ENCODE data around the gene EDEM1.
A peak's percentile ranks its signal among the peaks of the same experiment; 100 is the strongest.
"Not testable (repeated sequence)": the region's sequence is repeated elsewhere in the genome, so short reads cannot be mapped to it uniquely, and the experiment has no call there.

Gene EDEM1

GRCh38 chr3:5187156-5187919 lies at the start of gene EDEM1:
EDEM1 (plus strand) TSS chr3:5187707; CDS start chr3:5187806, 99 bp downstream.
- DNase-seq = peak; percentile 99

- DNase-seq = no peak
Observed at GRCh38 chr3:5138214-5138981, 49.1 kb upstream of the EDEM1 start.

GRCh38 chr3:5140230-5140621 lies 47.3 kb upstream of the EDEM1 start:
- no peak for DNase-seq

GRCh38 chr3:5140839-5141238 lies 46.7 kb upstream of the EDEM1 start:
- DNase-seq = no peak

GRCh38 chr3:5141760-5142159 lies 45.7 kb upstream of the EDEM1 start:
- no peak for DNase-seq

- no peak for DNase-seq
Observed at GRCh38 chr3:5143464-5143863, 44.0 kb upstream of the EDEM1 start.

- no peak for DNase-seq
Observed at GRCh38 chr3:5144316-5144994, 43.1 kb upstream of the EDEM1 start.

GRCh38 chr3:5145120-5145519 lies 42.4 kb upstream of the EDEM1 start:
- no peak for DNase-seq

GRCh38 chr3:5147152-5147551 lies 40.4 kb upstream of the EDEM1 start:
- not testable (repeated sequence) for DNase-seq

- no peak for DNase-seq
Observed at GRCh38 chr3:5149306-5149880, 38.1 kb upstream of the EDEM1 start.

GRCh38 chr3:5151586-5151985 lies 35.9 kb upstream of the EDEM1 start:
- no peak for DNase-seq

- no peak for DNase-seq
Observed at GRCh38 chr3:5153074-5153473, 34.4 kb upstream of the EDEM1 start.

GRCh38 chr3:5155241-5155640 lies 32.3 kb upstream of the EDEM1 start:
- DNase-seq = no peak

- no peak for DNase-seq
Observed at GRCh38 chr3:5160321-5160720, 27.2 kb upstream of the EDEM1 start.

GRCh38 chr3:5160940-5161858 lies 26.3 kb upstream of the EDEM1 start:
- no peak for DNase-seq

- DNase-seq = no peak
Observed at GRCh38 chr3:5162102-5162501, 25.4 kb upstream of the EDEM1 start.

GRCh38 chr3:5165698-5166097 lies 21.8 kb upstream of the EDEM1 start:
- no peak for DNase-seq

GRCh38 chr3:5166846-5167245 lies 20.7 kb upstream of the EDEM1 start:
- DNase-seq = no peak

GRCh38 chr3:5168110-5168509 lies 19.4 kb upstream of the EDEM1 start:
- no peak for DNase-seq

GRCh38 chr3:5169807-5170206 lies 17.7 kb upstream of the EDEM1 start:
- DNase-seq = no peak

- DNase-seq = no peak
Observed at GRCh38 chr3:5170975-5171374, 16.5 kb upstream of the EDEM1 start.

- DNase-seq = no peak
Observed at GRCh38 chr3:5172018-5172417, 15.5 kb upstream of the EDEM1 start.
